Cardiac muscle cell (in vitro differentiated cells and primary cell): ENCODE data around the gene CRYZL1. TPM values are rescaled to one million over a fixed set of nuclear protein-coding genes. Genes with fewer than 3 reads are reported as not detected.
A peak's percentile ranks its signal among the peaks of the same experiment; 100 is the strongest.
"Not testable (repeated sequence)": the region's sequence is repeated elsewhere in the genome, so short reads cannot be mapped to it uniquely, and the experiment has no call there.

Experiments
- DNase-seq, 2 donors: peaks; one replicate each; pipeline versions ENCODE4 v3.0.0 to v3.0.0-alpha.2; 2010 to 2017; ENCODE audit warnings: low read depth in 1 of 2, low spot score in 1 of 2
- H3K27ac ChIP-seq: fragments of 200-600 bp; sonication (generic); 2 replicates; pipeline ENCODE4 v1.5.1; 2016
- H3K27me3 ChIP-seq: fragments of 200-600 bp; sonication (generic); 2 replicates; pipeline ENCODE4 v1.6.0; 2016; ENCODE audit warnings: control low read depth
- H3K36me3 ChIP-seq: fragments of 200-600 bp; sonication (generic); 2 replicates; pipeline ENCODE4 v1.5.1; 2016; ENCODE audit warnings: control low read depth
- H3K4me1 ChIP-seq: fragments of 200-600 bp; sonication (generic); 2 replicates; pipeline ENCODE4 v1.8.1; 2017; ENCODE audit warnings: low read depth, mild to moderate bottlenecking, mixed run types
- H3K4me3 ChIP-seq: fragments of 200-600 bp; sonication (generic); 2 replicates; pipeline ENCODE4 v1.5.1; 2016; ENCODE audit warnings: mild to moderate bottlenecking
- H3K9me3 ChIP-seq: fragments of 200-600 bp; sonication (generic); 2 replicates; pipeline ENCODE4 v1.5.1; 2017; ENCODE audit warnings: low read depth, mild to moderate bottlenecking, control low read depth
- polyA plus RNA-seq: library from polyadenylated mRNA; unstranded; fragments of >200 nt; fragmentation: Nextera tagmentation; extraction: Ambion mirVana; gene quantifications from 2 replicates; pipeline ENCODE4 v1.2.1, GENCODE V29; 2016
- total RNA-seq: library from RNA; depleted of rRNA; stranded (reverse); fragments of >200 nt; gene quantifications from 2 replicates; pipeline ENCODE4 v1.2.3, GENCODE V29; 2016
- TF ChIP-seq, protein P1 (sequence below): IDR thresholded peaks from 2 replicates; pipeline ENCODE4 v1.5.1; 2012; ENCODE audit warnings: low read depth, mild to moderate bottlenecking, low read length

Gene CRYZL1
- total and polyA plus RNA-seq, 2 experiments from 2014 or later = 58.1 to 58.3 TPM

DNA sequence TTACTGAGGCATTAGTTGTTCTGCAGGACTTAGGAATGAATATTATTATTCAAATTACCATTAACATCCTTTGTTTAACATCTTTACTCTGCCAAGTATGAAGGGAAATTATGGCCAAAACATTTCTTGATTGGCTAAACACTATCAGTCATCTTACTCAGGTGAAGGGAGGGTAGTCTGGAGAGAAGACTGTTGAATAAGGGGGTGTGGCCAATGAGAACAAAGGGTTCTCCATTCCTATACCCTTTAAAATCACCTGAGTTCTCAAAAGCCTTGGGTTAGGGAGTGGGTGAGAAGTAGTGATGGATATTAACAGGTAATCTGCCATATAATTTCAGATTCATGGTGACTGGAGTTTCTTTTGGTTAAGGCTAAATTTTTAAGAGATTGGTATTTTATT, 19.3 kb downstream of the CRYZL1 start:
- no peaks in the 10 kb centered on the region for H3K27me3 ChIP-seq
- TF ChIP-seq, protein P1, sequence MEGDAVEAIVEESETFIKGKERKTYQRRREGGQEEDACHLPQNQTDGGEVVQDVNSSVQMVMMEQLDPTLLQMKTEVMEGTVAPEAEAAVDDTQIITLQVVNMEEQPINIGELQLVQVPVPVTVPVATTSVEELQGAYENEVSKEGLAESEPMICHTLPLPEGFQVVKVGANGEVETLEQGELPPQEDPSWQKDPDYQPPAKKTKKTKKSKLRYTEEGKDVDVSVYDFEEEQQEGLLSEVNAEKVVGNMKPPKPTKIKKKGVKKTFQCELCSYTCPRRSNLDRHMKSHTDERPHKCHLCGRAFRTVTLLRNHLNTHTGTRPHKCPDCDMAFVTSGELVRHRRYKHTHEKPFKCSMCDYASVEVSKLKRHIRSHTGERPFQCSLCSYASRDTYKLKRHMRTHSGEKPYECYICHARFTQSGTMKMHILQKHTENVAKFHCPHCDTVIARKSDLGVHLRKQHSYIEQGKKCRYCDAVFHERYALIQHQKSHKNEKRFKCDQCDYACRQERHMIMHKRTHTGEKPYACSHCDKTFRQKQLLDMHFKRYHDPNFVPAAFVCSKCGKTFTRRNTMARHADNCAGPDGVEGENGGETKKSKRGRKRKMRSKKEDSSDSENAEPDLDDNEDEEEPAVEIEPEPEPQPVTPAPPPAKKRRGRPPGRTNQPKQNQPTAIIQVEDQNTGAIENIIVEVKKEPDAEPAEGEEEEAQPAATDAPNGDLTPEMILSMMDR = no peak
- H3K4me1 ChIP-seq = no peaks in the 10 kb centered on the region
- no peak overlapping the region for H3K4me3 ChIP-seq
- H3K36me3 ChIP-seq = peaks cover 31% of the 10 kb centered on the region
- H3K9me3 ChIP-seq = no peaks in the 10 kb centered on the region
- no peak overlapping the region for H3K27ac ChIP-seq
- DNase-seq = no peak

DNA sequence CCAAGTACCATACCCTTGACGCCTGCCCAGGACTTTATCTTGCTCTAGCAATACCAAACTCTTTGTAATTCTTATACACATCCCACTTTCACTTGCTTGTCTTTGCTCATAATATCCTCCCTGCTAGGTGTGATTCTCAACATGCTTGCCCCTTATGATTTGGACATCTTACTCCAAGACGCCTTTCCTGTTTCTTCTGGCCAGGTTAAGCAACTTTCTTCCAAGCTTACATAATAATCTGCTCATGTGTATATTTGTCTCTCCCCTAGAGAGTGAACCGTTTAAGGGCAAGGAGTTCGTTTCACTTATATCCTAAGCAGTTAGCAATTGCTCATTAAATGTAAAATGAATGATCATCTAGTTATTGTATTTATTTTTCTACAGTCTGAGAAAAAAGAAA, 21.8 kb downstream of the CRYZL1 start:
- Histone ChIP-seq H3K27ac (no peak overlapping the region), H3K27me3 (no peaks in the 10 kb centered on the region), H3K4me1 (no peaks in the 10 kb centered on the region), H3K9me3 (no peaks in the 10 kb centered on the region), H3K36me3 (peaks cover 36% of the 10 kb centered on the region), H3K4me3 (no peak overlapping the region)
- no peak for DNase-seq
- TF ChIP-seq, protein P1 = no peak

DNA sequence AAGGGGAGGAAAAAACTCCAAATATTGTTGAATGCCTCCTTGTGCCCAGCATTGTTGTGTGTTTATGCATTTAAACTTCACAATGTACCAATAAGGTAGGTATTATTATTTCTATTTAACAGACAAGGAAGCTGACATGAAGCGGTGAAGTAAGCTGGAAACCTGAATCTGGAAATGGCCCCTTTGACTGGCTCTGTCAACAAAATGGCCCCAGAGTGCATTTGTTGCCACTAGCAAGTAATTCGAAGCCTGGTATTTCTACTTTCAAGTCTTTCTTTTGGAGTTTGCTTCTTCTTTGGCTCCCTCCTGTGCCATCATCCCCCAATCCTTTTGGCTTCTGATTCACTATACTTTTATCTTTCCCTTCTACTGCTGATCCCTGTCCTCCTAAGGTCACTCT, 23.1 kb downstream of the CRYZL1 start:
- TF ChIP-seq, protein P1 = no peak
- no peak for DNase-seq
- H3K9me3 ChIP-seq = no peaks in the 10 kb centered on the region
- H3K27ac ChIP-seq = no peak overlapping the region
- no peaks in the 10 kb centered on the region for H3K27me3 ChIP-seq
- H3K4me3 ChIP-seq = no peak overlapping the region
- peaks cover 29% of the 10 kb centered on the region for H3K36me3 ChIP-seq
- H3K4me1 ChIP-seq = no peaks in the 10 kb centered on the region

DNA sequence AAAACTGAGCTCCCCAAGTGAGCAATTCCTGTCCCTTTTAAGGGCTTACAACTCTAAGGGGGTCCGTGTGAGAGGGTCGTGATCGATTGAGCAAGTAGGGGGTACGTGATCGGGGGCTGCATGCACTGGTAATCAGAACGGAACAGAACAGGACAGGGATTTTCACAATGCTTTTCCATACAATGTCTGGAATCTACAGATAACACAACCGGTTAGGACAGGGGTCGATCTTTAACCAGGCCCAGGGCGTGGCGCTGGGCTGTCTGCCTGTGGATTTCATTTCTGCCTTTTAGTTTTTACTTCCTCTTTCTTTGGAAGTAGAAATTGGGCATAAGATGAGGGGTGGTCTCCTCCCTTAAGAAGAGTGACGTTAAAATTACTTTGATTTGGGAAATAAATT, 24.0 kb downstream of the CRYZL1 start:
- not testable (repeated sequence) for H3K27me3 ChIP-seq, H3K27ac ChIP-seq, H3K4me1 ChIP-seq, DNase-seq, H3K4me3 ChIP-seq, H3K9me3 ChIP-seq
- peaks cover 33% of the 10 kb centered on the region for H3K36me3 ChIP-seq

DNA sequence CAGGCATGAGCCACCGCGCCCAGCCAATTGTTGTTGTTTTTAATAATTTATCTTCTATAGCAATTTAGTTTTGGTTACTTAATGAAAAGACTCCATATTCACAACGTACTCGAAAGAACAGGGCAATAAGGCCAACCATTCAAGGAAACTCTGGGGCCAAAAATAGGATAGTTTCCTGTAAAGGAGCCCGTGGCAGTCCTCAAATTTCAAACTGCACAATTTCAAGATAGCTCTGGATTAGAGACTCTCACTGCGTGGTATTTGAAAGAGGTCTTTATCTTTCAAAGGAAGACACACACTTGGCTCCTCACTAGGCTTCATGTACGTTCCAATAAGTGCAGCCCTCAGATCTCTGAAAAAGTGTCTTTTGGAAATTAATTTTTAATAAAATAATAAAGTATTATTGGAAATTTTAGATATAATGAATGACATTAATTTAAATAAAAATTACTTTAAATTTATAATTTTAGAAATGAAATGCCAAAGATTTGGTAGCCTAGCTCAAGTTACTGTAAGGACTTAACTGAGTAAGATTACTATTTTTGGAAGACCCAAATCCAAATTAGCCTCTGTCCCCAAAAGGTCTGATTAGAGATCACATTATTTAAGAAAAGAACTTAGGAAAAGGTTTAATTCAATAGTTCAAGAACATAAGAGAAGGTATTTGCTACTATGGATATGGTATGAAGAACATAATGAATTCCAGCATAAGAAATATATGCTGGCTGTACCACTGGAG, 30.4 kb downstream of the CRYZL1 start:
- no peak overlapping the region for H3K4me3 ChIP-seq
- DNase-seq = no peak
- H3K9me3 ChIP-seq = no peaks in the 10 kb centered on the region
- no peak overlapping the region for H3K27ac ChIP-seq
- no peaks in the 10 kb centered on the region for H3K4me1 ChIP-seq
- TF ChIP-seq, protein P1 = no peak
- no peaks in the 10 kb centered on the region for H3K27me3 ChIP-seq
- H3K36me3 ChIP-seq = peaks cover 31% of the 10 kb centered on the region

DNA sequence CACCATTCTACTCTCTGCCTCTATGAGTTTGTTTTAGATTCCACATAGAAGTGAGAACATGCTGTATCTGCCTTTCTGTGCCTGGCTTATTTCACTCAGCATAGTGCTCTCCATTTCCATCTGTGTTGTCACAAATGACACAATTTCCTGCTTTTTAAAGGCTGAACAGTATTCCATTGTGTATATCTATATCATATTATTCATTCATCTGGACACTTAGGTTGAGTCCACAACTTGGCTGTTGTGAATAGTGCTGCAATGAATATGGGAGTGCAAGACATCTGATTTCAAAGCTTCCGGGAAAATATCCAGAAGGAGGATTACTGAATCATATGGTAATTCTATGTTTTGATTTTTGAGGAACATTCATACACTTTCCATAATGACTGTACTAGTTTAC, 33.0 kb downstream of the CRYZL1 start:
- H3K4me1 ChIP-seq = no peaks in the 10 kb centered on the region
- no peak overlapping the region for H3K4me3 ChIP-seq
- DNase-seq = peak in 1 of 2 donors; percentile 72
- no peaks in the 10 kb centered on the region for H3K9me3 ChIP-seq
- peak overlapping the region; percentile 19 for H3K27ac ChIP-seq
- no peaks in the 10 kb centered on the region for H3K27me3 ChIP-seq
- TF ChIP-seq, protein P1 = no peak
- peaks cover 30% of the 10 kb centered on the region for H3K36me3 ChIP-seq
